GM19452 (cell line): ENCODE results near the gene SLC6A19.

Source experiments
- ATAC-seq: cut with Tn5 transposase; IDR thresholded peaks from one replicate; pipeline ENCODE4 v1.9.1; 2021; ENCODE audit not compliant: unreplicated experiment

The SLC6A19 gene

GRCh38 chr5:1241509-1242080 lies 40.2 kb downstream of the SLC6A19 start:
- no peak for ATAC-seq

- ATAC-seq, result no peak
Observed at GRCh38 chr5:1242733-1243486, 41.5 kb downstream of the SLC6A19 start.

- no peak for ATAC-seq
Observed at GRCh38 chr5:1243487-1244130, 42.2 kb downstream of the SLC6A19 start.

- no peak for ATAC-seq
Observed at GRCh38 chr5:1244255-1244654, 42.9 kb downstream of the SLC6A19 start.

GRCh38 chr5:1244976-1245375 lies 43.6 kb downstream of the SLC6A19 start:
- ATAC-seq, result no peak

GRCh38 chr5:1245905-1246576 lies 44.6 kb downstream of the SLC6A19 start:
- ATAC-seq, result no peak

- ATAC-seq, result no peak
Observed at GRCh38 chr5:1246711-1247431, 45.5 kb downstream of the SLC6A19 start.

GRCh38 chr5:1247811-1248210 lies 46.4 kb downstream of the SLC6A19 start:
- no peak for ATAC-seq

- no peak for ATAC-seq
Observed at GRCh38 chr5:1249366-1250280, 48.2 kb downstream of the SLC6A19 start.

- ATAC-seq, result no peak
Observed at GRCh38 chr5:1251678-1252580, 50.5 kb downstream of the SLC6A19 start.

GRCh38 chr5:1252681-1253080 lies 51.3 kb downstream of the SLC6A19 start:
- ATAC-seq, result no peak

GRCh38 chr5:1253456-1254105 lies 52.2 kb downstream of the SLC6A19 start:
- no peak for ATAC-seq

GRCh38 chr5:1254196-1254595 lies 52.8 kb downstream of the SLC6A19 start:
- ATAC-seq, result no peak

GRCh38 chr5:1255081-1255561 lies 53.7 kb downstream of the SLC6A19 start:
- no peak for ATAC-seq

GRCh38 chr5:1256776-1257175 lies 55.4 kb downstream of the SLC6A19 start:
- no peak for ATAC-seq

- ATAC-seq, result no peak
Observed at GRCh38 chr5:1257363-1257762, 56.0 kb downstream of the SLC6A19 start.

- no peak for ATAC-seq
Observed at GRCh38 chr5:1257841-1258240, 56.4 kb downstream of the SLC6A19 start.

GRCh38 chr5:1259806-1260480 lies 58.5 kb downstream of the SLC6A19 start:
- no peak for ATAC-seq
